Stimulated activated CD8-positive, alpha-beta memory T cell treated with anti-CD3 and anti-CD28 coated beads, Interleukin-7, amount 100 ng/mL, for 4 hours (primary cell): Measurements from ENCODE around the gene PARD3.
"Not testable (repeated sequence)": the region's sequence is repeated elsewhere in the genome, so short reads cannot be mapped to it uniquely, and the experiment has no call there.

Experiments
- DNase-seq, 2 donors: peaks; one replicate each; pipeline ENCODE4 v3.0.0-alpha.2; 2020; ENCODE audit warnings: low read depth in 2 of 2

Gene PARD3

DNA sequence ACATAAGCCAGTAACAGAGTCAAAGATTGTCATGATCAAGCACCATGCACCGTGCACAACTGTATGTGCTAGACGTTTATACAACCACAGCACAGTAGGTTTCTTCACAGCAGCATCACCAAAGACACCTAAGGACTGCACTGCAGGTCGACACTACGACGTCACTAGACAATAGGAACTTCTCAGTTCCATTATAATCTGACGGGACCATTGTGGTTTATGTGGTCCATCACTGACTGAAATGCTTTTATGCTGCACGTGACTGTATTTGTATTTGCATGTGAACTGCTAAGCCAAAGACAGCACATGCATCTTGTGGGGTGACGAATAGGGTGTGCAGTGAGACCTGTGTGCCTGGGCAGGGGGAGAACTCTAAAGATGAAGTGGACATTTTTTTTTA is 164.9 kb downstream of the PARD3 start:
- DNase-seq, result no peak

DNA sequence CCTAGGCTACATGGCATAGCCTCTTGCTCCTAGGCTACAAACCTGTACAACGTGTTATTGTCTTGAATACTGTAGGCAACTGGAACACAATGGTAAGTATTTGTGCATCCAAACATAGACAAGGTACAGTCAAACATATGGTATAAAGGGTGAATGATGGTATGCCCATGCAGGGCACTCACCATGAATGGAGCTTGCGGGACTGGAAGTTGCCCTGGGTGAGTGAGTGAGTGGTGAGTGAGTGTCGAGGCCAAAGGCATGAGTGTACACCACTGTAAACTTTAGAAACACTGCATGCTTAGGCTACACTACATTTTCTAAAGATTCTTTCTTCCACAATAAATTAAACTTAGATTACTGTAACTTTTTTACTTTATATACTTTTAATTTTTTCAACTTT is 165.7 kb downstream of the PARD3 start:
- no peak for DNase-seq

DNA sequence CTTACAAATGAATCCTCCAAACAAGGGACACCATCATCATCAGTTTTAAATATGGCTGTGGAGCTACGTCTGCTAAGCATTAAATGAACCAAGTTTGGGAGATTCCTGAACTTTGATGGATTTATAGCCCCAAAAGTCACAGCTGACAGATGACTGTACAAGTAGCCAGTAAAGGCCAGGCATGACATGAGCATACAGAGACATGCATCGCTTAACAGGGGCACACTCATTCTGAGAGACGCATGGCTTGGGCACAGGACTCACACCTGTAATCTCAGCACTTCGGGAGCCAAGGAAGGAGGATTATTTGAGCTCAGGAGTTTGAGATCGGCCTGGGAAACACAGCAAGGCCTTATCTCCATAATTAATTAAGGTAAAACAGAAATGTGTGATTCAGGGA is 166.2 kb downstream of the PARD3 start:
- DNase-seq, result no peak

DNA sequence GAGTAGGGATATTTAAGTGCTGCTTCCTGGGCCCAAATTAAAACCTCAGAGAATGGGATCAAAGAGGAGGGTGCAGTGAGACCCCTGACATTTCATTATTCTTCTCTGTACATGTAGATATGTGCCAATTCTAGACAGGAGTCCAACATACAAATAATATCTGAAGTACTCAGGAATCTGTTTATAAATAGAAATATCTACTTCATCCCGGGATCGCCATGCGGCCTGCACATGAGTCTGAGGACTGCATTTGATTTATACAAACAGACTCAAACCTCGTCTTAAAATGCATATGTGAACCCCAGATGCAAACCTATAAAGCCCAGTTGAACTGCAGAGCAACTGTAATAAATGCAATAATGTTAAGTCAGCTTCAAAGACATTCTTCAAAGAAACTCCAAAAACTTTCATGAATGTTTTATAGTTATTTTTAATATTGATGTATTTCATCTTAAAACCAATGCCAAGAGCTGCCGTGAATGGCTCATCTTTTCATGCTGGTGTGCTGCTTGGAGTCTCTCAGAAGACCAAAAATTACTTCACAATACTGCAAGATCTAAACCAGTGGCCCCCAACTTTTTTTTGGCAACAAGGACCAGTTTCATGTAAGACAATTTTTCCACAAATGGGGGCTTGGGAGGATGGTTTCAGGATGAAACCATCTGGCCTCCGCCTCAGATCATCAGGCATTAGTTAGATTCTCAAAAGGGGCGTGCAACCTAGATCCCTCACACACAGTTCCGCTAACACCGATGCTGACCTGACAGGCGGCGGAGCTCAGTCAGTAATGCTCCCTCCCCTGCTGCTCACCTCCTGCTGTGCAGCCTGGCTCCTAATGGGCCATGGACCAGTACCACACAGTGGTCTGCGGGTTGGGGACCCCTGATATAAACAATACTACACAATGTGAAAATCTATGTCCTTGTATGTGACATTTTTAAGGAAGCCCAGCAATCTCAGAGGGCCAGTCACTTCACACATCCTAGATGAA is 166.9 kb downstream of the PARD3 start:
- no peak for DNase-seq

DNA sequence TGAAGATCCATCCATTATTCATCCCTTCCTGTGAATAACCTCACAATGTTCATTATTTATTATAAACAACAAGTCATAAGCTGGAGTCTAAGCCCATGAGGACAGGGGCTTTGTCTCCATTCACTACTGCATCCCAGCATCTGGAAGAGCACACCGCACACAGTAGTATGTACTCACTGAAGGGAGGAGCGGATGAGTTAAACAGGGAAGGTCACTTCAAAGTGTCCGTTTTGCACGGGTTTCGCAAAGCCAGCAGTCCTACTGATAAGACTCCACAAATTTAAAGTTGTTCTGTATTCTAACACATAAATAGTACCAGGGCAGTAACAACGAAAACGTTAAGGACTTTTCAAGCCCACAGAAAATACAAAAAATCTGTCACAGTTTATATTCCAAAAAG is 167.9 kb downstream of the PARD3 start:
- DNase-seq, result no peak

DNA sequence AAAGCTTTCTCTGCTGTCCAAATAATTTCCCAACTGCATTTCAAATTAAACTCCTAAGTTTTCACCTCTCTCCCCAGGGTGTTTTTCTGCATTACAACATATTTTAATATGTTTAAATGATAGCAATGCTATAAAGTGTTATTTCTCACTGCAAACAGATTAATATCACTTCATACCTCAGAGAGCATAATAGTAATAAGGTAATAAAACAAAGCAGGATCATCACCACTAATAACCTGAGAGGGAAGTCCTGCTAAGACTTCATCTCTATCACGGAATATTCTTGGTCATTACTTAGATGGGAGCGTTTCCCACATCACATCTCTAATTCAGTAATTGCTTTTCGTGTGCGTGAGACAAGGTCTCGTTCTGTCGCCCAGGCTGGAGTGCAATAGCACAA is 168.8 kb downstream of the PARD3 start:
- no peak for DNase-seq

DNA sequence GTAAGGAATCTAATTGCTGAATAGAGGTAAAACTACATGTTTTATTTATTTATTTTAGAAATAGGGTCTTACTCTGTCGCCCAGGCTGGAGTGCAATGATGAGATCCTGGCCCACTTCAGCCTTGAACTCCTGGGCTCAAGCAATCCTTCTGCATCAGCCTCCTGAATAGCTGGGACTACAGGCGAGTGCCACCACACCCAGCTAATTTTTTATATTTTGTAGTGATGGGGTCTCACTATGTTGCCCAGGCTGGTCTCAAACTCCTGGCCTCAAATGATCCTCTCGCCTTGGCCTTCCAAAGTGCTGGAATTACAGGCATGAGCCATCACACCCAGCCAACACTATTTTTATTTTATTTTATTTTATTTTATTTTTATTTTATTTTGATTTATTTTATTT is 170.3 kb downstream of the PARD3 start:
- DNase-seq, result not testable (repeated sequence)

DNA sequence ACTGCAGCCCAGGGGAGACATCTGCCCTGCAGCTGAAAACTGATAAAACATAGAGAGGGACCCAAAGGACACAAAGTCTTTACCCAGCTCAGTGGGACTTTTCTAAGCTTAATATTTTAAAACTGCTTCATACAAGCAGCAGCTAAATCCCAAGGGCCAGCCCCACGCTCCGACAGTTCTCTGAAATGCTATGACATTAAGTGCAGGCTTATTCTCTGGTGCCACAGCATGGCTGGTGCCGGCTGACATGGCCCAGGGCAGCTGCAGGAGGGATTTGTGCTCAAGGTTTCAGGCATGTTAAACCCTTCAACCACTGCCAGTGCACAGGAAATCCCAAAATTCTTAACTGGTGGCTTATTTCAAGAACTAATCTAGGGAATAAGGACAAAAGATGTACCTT is 170.9 kb downstream of the PARD3 start:
- DNase-seq, result no peak

DNA sequence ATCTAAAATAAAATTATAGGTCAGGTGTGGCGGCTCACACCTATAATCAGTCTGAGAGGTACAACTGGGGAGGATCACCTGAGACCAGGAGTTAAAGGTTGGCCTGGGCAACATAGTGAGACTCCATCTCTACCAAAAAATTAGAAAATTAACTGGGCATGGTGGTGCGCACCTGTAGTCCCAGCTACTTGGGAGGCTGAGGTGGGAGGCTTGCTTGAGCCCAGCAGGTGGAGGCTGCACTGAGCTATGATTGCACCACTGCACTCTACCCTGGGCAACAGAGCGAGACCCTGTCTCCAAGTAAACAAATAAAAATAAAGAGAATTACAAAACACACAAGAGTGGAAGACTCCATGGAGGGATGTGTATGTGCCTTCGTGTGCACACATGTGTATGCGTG is 171.5 kb downstream of the PARD3 start:
- DNase-seq, result no peak

DNA sequence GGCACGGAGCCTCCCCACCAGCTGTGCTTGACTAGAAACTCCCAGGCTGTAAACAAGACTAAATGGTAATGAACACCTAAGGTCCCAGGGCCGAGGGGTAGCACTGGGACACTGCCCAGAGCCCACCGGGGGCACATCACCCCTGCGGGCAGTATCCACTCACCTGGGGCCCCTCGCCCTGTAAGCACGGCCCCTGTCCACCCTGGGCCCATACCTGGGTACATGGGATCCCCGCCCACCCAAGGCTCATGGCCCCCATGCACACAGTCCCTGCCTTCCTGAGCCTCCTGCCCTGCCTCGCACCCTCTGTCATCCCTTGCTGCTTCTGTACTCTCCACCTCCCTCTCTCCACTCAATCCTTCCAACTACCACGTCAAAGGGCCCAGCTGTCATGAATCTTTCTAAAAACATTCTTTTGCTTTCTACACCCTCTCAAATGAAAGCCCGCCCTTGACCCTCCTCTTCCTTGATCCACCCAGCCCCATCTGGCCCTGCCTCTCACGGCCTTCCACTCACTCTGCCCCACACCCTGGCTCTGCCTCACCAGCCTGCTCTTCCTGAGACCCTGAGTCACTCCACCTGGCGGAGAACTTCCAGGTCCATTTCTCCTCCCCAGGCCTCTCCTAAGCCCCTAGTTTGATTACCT is 173.1 kb downstream of the PARD3 start:
- no peak for DNase-seq

DNA sequence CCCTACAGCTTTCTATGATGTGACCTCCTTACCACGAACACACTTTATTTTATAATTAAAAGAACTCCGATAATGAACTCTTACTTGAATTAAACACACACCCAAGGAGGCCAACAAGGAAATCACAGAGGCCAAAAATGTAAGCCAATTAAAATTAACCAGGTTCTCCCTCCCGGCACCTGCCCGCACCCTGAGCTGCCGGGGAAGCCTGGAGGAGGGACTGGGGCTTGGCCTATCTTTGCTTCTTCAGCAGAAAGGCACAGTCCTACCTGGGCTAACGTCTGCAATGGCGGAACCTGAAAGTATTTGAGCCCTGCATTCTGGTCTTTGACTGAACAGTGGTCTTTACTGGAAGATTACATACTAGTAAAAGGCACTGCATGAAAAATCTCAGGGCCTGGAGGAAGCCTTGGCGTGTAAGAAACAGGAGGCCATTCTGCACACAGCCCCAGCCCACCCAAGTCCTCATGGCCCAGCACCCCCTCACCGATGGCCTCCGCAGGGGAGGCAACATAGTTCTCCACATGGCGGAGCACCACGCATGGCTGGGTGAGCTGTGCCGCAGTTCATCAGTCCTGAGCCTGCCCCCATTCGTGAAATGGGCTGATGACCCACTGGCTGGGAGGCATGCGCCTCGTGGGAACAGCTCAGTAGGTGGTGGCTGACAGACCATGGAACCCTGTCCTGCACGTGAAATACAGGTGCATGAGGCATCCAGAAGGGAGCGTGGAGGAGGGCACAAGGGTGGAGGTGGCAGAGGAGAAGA is 173.8 kb downstream of the PARD3 start:
- DNase-seq, result no peak

DNA sequence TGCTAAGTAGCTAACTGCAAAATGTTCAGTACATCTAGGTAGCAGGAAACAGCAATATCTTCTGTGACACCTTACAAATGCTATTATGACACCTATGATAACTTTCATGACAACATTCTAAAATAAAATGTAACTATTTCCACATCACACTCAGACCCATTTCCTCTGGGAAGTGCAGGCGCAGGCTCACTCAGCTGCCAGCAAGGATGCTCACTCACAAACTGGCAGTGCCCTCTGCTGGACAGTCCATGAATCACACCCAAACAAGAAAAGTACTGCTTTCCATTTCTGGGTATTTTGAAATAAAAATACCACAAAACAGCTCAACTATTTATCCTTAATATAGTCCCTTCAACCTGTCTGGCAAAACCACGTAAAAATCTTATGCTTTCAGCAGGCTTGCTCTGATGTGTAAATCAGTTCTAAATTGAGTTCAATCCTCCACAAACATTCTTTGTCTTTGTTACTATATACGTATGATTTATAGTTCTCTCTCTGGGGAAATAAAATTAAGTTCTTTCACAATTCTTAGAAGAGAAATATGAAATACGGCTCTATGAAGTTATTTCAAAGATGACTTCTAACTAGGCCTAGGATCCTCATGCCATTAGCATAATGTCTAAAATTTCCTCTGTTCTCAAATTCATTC is 176.6 kb downstream of the PARD3 start:
- DNase-seq, result peak; percentile 22 to 37

DNA sequence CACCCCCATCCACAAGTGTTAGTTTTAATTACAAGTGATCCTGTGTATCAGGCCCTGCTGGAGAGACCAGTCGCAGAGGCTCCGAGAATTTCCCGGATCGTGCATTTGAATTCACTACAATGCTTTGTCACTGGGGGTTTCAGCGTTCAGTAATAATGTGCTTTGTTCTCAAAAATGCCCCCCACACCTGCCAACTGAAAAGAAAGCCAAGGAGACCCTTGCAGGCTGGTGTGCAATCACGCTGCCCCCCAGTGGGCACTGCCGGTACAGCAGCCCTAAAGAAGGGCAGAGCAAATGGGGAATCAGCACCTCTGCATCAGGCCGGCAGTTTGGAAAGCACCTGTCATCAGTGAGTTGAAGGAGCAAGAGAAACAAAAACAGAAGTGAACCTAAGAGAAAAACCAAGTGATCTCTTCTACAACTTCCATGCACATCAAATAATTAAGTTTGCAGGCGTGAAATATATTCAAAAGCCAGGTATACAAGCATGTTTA is 177.6 kb downstream of the PARD3 start:
- DNase-seq, result peak; percentile 23 to 25

DNA sequence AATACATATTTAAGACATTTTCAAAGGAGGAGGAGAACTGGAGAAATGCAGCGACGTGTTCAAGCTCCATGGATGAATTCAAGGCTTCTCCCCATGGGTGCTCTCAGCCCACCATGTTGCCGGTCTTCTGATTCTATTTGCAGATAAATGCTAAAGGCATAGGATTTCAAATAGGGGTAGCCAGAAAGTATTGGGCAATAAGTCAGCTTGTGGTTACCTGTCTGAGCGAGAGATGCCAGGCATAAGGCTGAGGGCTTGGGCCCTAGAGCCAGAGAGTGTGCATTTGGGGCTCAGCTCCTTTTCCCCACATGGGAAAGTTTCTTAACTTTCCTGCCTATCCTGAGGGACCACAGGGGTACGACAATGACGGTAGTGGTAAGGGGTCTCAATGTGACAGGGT is 180.0 kb downstream of the PARD3 start:
- DNase-seq, result no peak

DNA sequence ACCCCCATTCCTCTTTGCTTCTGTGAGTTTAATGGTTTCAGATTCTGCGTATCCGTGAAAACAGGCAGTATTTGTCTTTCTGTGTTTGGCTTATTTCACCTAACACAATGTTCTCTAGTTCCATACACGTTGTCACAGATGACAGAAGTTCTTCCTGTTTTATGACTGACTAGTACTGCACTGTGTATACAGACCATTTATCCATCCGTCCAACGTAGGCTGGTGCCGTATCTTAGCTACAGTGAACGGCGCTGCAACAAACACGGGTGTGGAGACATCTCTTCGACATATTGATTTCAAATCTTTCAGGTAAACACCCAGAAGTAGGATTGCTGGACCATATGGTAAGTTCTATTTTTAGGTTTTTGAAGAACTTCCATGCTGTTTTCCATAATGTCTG is 181.7 kb downstream of the PARD3 start:
- no peak for DNase-seq

DNA sequence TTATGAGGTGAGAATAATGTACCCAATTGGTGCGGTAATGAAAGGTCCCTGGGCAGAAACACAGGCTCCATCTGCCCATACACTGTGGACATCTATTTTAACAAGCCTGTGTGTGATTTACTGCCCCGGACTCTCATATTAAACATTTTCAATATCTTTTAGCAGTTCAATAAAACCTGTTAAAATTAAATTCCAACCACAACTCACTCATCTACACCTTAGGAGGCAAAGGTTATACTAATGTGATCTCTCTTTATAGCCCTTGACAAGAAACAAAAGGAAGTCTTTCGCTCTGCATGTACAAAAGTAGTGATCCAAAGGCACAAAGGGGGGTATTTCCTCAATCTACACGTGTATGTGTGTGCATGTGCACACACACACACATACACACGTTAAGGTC is 186.0 kb downstream of the PARD3 start:
- DNase-seq, result no peak

DNA sequence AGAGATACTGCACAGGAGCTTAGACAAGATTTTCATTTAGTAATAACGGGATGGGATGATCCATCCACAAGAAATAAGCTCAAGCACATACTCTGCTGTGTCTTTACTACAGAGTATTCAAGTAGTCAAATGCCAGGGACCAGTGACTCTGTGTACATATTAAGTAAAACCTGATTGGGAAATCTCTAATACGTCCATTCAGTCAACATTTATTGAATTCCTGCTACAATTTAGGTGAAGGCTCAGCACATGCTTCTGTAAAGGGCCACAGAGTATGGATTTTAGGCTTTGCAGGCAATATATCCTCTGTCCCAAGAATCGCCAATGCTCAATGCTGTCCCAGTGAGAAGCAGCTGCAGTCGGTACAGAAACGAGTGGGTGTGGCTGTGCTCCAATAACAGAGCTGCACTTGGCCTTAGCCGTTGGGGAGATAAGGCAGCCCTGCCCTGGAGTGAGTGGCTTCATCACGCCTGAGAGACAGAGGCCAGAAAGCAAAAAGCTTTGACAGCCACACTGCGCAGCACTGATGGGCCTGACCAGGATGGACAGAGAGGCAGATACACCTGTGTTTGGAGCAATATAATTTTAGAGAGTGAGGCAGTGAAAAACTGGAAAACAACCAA is 186.8 kb downstream of the PARD3 start:
- DNase-seq, result no peak

DNA sequence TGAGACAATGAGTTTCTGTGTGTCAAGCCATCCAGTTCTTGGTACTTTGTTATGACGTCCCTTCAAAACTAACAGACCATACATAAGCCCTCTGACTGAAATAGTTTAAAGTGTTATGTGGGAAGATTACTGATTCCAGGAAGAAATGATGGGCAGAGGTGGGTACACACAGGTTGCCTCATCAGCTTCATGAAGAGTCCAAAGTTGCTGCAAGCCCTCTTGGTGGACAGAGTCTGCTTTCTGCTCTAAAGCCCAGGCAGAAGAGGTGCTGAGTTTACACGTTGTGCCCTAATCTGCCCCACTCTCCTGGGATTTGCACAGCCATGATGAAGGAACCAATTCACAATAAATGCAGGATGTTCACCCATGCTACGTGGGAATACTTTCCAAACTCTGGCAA is 187.4 kb downstream of the PARD3 start:
- no peak for DNase-seq

DNA sequence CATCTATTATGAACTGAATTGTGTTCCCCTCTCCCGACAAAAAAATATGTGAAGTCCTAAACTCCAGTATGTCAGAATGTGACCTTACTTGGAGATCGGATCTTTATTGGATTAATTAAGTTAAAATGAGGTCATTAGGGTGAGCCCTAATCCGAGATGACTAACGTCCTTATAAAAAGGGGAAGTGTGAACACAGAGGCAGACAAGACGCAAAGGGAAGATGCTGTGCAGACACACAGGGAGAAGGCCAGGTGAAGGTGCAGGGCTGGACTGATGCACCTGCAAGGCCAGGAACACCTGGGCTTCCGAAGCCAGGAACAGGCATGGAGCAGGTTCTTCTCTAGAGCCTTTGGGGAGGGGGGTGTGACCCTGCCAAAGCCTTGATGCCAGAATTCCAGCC is 187.8 kb downstream of the PARD3 start:
- DNase-seq, result no peak

DNA sequence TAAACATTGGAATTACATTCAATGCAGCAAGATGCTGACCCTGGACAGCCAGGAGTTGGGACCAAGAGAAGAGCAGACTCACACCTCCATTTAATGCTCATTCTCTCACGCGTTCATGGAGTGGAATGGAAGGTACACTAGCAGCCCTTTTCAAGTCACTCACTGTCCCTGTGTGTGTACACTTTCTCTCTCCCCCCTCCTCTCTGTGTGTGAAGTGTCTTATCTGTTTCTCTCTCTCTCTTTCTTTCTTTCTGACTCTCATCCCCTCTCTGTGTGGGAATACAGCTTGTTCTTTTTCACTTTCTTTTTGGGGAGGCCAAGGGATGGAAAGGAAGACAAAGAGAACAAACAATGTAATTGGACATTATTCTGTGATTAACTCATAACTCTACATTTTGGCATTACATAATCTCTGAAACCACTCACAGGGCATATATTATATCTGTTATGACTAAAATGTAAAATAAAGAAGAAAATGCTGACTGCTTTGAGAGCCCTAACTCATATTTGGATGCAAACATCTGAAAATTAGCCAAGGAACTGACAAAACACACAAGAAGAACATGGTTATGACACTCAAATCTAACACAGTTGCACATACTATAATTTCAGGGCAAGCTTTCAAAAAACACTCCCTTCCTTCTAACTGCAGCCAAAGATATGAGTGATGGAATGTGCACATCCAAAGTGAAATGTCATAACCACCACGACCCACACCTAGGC is 188.8 kb downstream of the PARD3 start:
- DNase-seq, result no peak
